DMS114 treated with DMSO at 0.1 percent for 48 hours (cell line): Measurements from ENCODE around the gene SHF.

Experiments used
- DNase-seq: peaks from one replicate; lab custom pipeline; 2025; ENCODE audit not compliant: unreplicated experiment; lab: John Stamatoyannopoulos, UW

The SHF gene

GRCh38 chr15:45200001-45200798 is 12.4 kb upstream of the SHF start:
- DNase-seq = peak; percentile 88

GRCh38 chr15:45199136-45199810 is 11.5 kb upstream of the SHF start:
- peak; percentile 20 for DNase-seq

GRCh38 chr15:45198337-45199135 is 10.8 kb upstream of the SHF start:
- DNase-seq = peak; percentile 95

GRCh38 chr15:45197512-45197911 is 9.7 kb upstream of the SHF start:
- DNase-seq = no peak

GRCh38 chr15:45187578-45187893 is 230 bp downstream of the SHF start:
- DNase-seq = no peak

GRCh38 chr15:45186771-45187577 is 792 bp downstream of the SHF start:
- no peak for DNase-seq

GRCh38 chr15:45185903-45186770 is 1.6 kb downstream of the SHF start:
- DNase-seq = no peak

GRCh38 chr15:45185069-45185779 is 2.5 kb downstream of the SHF start:
- DNase-seq = no peak

GRCh38 chr15:45184562-45185041 is 3.2 kb downstream of the SHF start:
- DNase-seq = no peak

- DNase-seq = no peak
Measured at GRCh38 chr15:45183511-45183910, 4.3 kb downstream of the SHF start.

- no peak for DNase-seq
Measured at GRCh38 chr15:45182996-45183395, 4.8 kb downstream of the SHF start.

- DNase-seq = no peak
Measured at GRCh38 chr15:45181491-45182285, 6.1 kb downstream of the SHF start.

GRCh38 chr15:45180648-45181436 is 6.9 kb downstream of the SHF start:
- no peak for DNase-seq

GRCh38 chr15:45180201-45180600 is 7.6 kb downstream of the SHF start:
- no peak for DNase-seq

- DNase-seq = no peak
Measured at GRCh38 chr15:45179221-45179985, 8.4 kb downstream of the SHF start.

- no peak for DNase-seq
Measured at GRCh38 chr15:45177285-45177684, 10.5 kb downstream of the SHF start.

GRCh38 chr15:45174577-45174976 is 13.2 kb downstream of the SHF start:
- DNase-seq = no peak
